CD4-positive, alpha-beta T cell treated with Interleukin-15 for 4 hours (primary cell): ENCODE measurements around the gene TMEM87B.

Experiments used
- DNase-seq: peaks from one replicate; pipeline ENCODE4 v3.0.0-alpha.2; 2020; ENCODE audit warnings: low spot score

TMEM87B gene

DNA sequence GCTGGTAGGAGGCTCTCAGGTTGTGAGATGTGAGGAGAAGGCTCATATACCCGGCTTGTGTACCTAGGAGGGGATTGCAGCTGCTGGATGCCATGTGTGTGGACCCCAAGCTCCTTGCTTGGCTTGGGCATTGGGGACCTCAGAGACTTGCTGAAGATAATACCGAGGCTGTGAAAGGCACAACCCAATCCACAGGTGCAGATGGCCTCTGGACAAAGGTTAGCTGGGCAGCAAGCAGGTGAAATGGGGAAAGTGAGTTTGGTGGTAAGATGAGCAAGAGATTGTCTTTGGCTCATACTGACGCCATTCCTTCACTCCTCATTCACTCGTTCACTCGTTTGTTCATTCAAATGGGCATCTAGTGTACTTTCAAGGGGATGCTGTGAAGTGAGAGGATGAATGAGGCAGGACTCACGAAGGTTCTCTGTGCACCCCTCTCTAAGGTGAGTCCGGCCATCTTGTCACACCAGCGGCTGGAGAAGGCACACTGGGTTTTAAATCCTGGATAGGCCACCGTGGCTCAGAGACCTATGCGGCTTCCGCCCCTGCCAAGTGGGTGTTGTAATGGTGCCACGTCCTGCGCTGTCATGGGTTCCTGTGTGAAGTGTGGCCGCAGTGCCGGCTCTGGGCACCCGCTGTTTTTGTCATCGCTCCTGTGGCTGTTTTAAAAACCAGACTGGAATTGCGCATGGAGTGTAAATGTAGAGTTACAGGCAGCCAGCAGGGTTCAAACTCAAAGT is 96.8 kb downstream of the TMEM87B start:
- DNase-seq: no peak

- DNase-seq: no peak
Observed at GRCh38 chr2:112152476-112153178, 97.6 kb downstream of the TMEM87B start.

DNA sequence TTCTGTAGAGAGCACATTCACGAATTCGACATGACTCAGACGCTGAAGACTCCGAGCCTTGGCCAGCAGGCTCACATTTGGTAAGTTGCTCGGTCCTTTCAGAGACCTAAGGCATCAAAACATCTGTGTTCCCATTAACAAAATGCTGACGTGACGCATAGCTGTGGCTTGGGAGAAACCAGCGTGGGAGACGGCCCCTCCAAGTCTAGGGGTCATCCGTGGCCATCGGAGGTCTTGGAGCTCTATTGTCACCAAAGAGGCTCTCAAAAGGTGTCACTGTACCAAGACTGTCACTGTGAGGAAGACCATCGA is 98.1 kb downstream of the TMEM87B start:
- DNase-seq: no peak

GRCh38 chr2:112153501-112153900 is 98.4 kb downstream of the TMEM87B start:
- DNase-seq: no peak

DNA sequence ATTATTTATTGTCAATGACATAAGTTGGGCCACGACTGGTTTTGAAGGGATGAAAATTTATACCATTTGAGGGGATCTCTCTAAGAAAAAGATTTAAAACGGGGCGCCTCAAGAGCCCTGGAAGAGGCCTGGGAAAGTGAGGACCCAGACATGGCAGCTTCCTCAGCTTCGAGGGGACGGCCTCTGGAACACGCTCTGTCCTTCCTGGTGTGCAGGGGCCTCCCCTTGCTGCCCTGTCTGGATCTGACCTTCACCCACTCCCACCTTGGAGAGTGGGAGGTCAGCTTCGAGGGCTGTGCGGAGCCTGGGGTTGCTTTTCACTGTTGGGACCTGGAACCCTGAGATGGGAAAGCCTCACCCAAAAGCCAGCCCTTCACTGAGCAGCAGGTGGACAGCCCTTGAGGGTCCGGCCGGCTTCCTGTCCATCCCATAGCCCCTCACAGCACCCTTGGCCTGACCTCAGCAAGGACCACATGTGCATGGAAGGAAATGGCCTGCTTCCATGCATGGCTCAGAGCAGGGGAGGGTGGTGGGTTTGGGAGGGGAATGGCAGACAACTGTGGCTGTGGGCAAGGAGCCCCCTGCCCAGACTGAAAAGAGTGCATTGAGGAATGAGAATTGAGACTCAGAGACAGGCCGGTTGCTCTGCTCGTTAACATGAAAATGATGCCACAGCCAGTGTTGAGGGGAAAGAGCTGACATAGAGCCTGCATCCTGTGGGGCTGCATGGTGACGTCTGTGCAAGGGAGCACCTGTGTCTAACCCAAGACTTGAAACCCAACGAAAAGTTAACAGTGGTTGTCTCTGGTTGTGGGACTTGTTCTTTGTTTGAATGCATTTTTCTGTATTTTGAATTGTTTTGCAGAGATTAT is 99.4 kb downstream of the TMEM87B start:
- peak; percentile 15 for DNase-seq

GRCh38 chr2:112155331-112156151 is 100.5 kb downstream of the TMEM87B start:
- DNase-seq: peak; percentile 31

DNA sequence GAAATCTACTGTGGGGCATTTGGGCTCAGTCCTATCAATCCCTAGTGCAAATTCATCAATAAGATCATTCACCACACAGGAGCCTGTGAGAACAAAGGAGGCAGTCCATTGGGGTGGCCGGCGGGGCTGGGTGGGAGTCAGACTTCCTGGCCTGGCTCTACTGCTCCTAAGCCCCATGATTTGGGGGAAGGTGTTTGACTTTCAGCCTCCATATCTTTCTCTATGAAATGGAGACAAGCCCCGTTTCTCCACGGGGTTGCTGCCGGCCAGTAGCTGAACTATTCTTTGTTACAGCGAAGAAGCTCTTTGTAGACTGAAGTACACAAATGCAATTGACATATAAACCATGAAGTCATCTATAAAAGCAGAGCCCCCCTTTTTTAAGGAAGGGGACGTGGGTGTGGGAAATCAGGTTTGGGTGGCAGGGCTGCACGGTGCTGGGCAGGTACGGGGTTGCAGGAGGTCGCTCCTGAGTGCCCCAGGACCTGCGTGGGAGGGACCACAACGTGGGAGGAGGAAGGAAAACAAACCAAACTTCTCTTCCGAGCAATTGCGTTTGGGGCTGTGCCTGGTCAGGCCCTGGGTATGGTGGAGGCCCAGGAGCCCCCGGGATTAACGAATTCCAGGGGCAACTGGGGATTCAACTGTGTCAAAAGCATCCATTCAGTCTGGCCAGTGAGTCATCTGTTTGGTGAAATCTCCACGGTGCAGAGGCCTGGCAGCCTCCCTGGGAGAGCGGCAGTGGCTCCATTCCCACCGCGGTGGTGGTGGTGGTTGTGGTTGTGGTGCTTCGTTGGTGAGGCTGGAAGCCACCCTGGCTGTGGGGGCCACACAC is 101.3 kb downstream of the TMEM87B start:
- DNase-seq: peak; percentile 35

DNA sequence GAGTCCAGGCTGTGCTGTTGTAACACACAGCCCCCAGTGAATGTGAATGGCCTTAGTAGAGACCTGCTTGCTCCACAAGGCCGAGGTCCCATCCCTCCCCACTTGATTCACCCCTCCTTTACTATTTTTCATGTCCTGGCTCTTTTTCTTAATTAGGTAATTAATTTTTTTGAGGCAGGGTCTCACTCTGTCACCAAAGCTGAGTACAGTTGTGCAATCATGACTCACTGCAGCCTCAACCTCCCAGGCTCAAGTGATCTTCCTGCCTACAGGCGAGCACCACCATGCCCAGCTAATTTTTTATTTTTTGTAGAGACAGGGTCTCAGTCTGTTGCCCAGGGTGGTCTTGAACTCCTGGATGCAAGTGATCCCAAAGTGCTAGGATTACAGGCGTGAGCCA is 102.4 kb downstream of the TMEM87B start:
- DNase-seq: no peak

- DNase-seq: no peak
Observed at GRCh38 chr2:112159454-112159921, 104.4 kb downstream of the TMEM87B start.

DNA sequence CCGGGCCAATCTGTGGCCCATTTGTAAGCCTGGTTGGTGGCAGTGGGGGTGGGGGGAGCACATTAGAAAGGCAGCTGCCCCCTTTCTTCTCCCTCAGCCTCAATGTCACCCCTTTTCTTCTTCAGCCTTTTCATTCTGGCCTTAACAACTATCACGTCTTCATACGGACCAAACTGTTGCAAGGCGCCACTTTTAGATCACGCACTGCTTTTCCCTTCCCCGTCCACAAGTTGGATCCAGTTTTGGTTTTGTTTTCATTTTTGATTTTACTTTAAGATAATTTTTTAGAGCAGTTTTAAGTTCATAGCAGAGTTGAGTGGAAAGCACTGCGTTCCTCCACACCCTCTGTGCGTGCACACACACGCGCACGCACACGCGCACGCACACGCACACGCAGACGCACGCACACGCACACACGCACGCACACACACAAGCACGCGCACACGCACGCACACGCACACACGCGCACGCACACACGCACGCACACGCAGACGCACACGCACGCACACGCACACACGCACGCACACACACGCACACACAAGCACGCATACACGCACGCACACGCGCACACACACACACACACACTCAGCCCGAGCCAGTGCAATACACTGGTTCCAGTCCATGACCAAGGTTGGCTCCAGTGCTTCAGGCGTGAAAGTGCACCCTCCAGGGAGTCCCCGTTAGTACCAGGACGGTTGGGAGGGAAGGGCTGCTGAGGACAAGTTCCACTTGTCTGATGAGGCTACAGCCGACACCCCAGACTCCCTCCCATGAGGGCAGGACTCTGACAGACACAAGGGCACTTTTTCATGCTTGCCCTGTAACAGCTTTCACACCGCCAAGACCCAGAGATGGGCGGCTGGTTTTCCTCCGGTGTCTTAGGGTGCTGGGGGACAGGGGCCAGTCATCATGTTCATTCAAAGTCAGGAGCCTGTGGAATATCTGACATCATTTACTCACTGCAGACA is 105.5 kb downstream of the TMEM87B start:
- DNase-seq: no peak

- DNase-seq: no peak
Observed at GRCh38 chr2:112161431-112162145, 106.5 kb downstream of the TMEM87B start.

GRCh38 chr2:112162341-112162740 is 107.3 kb downstream of the TMEM87B start:
- DNase-seq: no peak

DNA sequence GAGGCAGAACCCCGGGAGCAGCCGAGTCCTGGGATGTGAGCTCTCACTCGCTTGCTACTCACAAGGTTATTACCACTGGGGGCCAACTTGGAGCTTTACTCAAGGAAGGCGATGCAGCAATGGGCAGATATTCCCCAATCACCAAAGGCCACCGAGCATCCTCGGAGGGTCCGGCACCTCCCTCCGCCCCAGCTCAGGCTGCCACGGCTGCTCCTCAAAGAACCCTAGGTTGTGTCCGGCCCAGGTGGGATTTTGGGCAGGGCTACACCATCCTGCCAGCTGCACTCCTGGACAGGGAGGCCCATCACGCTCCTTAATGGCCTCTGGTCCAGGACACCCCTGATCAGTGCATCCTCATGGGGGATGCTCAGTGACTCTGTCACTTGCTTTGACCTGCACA is 107.9 kb downstream of the TMEM87B start:
- no peak for DNase-seq

DNA sequence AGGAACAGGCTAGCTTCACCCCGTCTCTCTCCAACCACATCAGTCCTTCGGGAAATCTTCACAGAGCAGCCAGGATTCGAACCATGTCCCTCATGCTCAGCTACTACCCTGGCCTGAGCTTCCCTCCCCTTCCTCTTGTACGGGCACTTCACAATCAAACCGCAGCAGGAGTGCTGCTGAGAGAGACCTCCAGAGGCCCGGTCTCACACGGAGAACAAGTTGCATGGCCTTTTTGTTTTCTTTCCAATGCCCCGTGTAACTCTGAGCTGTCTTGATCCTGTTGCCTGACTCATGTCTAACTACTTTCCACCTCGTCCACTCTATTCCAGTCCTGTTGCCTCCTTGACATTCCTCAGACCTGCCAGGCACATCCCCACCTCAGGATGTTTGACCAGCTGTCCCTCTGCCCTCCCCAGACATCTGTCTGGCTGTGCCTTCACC is 108.5 kb downstream of the TMEM87B start:
- DNase-seq: no peak

- DNase-seq: no peak
Observed at GRCh38 chr2:112164876-112165275, 109.8 kb downstream of the TMEM87B start.

- no peak for DNase-seq
Observed at GRCh38 chr2:112165296-112165695, 110.2 kb downstream of the TMEM87B start.

GRCh38 chr2:112166806-112167499 is 111.9 kb downstream of the TMEM87B start:
- no peak for DNase-seq

DNA sequence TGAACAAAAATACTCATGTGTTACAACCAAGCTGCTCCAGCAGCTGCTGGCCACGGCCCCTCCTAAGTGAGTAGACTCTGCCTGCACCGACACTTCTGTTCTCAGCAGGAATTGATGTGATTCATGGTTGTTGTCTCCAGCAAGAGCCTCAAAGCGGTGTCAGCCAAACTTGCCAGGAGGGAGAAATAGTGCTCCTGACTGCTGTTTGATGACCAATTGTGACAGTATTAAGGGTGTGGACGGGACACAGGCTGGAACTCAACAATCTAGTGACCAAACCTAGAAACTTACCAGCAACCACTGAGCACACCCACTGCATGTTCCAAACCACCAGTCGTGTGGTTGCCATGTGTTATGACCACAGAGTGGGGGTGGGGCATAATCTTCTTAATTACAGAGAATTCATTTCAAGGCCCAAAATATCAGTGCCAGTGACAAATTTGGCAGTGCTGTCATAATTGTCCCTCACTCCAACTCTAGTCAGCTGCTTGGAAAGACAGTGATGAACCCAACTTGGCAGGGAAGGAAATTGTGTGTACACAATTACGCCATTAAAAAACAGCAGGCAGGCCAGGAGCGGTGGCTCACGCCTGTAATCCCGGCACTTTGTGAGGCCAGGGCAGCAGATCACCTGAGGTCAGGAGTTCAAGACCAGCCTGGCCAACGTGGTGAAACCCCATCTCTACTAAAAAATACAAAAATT is 113.5 kb downstream of the TMEM87B start:
- DNase-seq: no peak
